Measurements from ENCODE around the gene USP48. TPM values are rescaled to one million over a fixed set of nuclear protein-coding genes. Genes with fewer than 3 reads are reported as not detected.
"Not testable (repeated sequence)": the region's sequence is repeated elsewhere in the genome, so short reads cannot be mapped to it uniquely, and the experiment has no call there.

Gene USP48
- total RNA-seq, 4 donors from 2014 or later: 23.5 to 51.9 (median 39.7) TPM

- H3K4me1 ChIP-seq: peaks cover 0 to 3% (median 0%) of the 10 kb centered on the region in 3 donors
- no peak overlapping the region for H3K4me3 ChIP-seq
- no peaks in the 10 kb centered on the region for H3K27me3 ChIP-seq
- 87 to 88% methylated on average over 9 of the region's 9 CpGs for WGBS, 2 donors
- no peaks in the 10 kb centered on the region for H3K9me3 ChIP-seq
- H3K36me3 ChIP-seq: peaks cover 0 to 96% (median 3%) of the 10 kb centered on the region in 3 donors
- no peak for DNase-seq
- TF ChIP-seq, protein P1, sequence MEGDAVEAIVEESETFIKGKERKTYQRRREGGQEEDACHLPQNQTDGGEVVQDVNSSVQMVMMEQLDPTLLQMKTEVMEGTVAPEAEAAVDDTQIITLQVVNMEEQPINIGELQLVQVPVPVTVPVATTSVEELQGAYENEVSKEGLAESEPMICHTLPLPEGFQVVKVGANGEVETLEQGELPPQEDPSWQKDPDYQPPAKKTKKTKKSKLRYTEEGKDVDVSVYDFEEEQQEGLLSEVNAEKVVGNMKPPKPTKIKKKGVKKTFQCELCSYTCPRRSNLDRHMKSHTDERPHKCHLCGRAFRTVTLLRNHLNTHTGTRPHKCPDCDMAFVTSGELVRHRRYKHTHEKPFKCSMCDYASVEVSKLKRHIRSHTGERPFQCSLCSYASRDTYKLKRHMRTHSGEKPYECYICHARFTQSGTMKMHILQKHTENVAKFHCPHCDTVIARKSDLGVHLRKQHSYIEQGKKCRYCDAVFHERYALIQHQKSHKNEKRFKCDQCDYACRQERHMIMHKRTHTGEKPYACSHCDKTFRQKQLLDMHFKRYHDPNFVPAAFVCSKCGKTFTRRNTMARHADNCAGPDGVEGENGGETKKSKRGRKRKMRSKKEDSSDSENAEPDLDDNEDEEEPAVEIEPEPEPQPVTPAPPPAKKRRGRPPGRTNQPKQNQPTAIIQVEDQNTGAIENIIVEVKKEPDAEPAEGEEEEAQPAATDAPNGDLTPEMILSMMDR (IDR thresholded peaks at IDR 0.05): no peak
- TF ChIP-seq POLR2A (IDR thresholded peaks at IDR 0.05): no peak
- intact Hi-C loops (cut with DNase I): no loop called here
- no peak overlapping the region for H3K27ac ChIP-seq
These were observed 101.5 kb downstream of the USP48 start for GRCh38 chr1:21681426-21681825.

DNA sequence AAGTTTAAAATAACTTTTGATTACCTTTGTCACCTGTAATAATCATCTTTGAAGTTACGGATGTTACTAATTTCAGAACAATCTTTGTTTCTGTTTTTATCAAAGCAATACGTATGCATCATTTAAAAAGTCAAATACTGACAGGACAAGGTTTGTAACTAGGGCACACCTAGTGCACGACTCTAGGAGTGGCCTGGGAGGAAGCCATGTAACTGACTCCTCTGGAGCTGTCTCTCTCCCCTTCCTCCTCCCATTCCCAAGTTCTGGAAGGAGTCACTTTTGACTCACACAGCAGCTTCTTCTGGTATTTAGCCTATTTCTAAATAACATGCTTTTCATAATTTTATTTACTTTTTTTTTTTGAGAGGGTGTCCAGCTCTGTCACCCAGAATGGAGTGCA, 102.0 kb downstream of the USP48 start:
- H3K4me1 ChIP-seq: peaks cover 0 to 7% (median 0%) of the 10 kb centered on the region in 3 donors
- TF ChIP-seq, protein P1 (IDR thresholded peaks at IDR 0.05): no peak
- TF ChIP-seq POLR2A (IDR thresholded peaks at IDR 0.05): no peak
- H3K27me3 ChIP-seq: no peaks in the 10 kb centered on the region
- no peak overlapping the region for H3K27ac ChIP-seq
- no peaks in the 10 kb centered on the region for H3K9me3 ChIP-seq
- H3K4me3 ChIP-seq: no peak overlapping the region
- no peak for DNase-seq
- intact Hi-C loops (cut with DNase I): no loop called here
- H3K36me3 ChIP-seq: peaks cover 0 to 90% (median 3%) of the 10 kb centered on the region in 3 donors
- WGBS, 2 donors: 52 to 62% methylated on average over 3 of the region's 3 CpGs

GRCh38 chr1:21680381-21680780, 102.6 kb downstream of the USP48 start:
- WGBS, 2 donors: 83 to 100% methylated on average over 1 of the region's 1 CpG
- TF ChIP-seq, protein P1 (IDR thresholded peaks at IDR 0.05): no peak
- TF ChIP-seq POLR2A (IDR thresholded peaks at IDR 0.05): no peak
- no peaks in the 10 kb centered on the region for H3K9me3 ChIP-seq
- H3K4me3 ChIP-seq: no peak overlapping the region
- peaks cover 0 to 11% (median 0%) of the 10 kb centered on the region in 3 donors for H3K4me1 ChIP-seq
- H3K36me3 ChIP-seq: peaks cover 0 to 85% (median 3%) of the 10 kb centered on the region in 3 donors
- no peak for DNase-seq
- intact Hi-C loops (cut with DNase I): no loop called here
- H3K27ac ChIP-seq: no peak overlapping the region
- H3K27me3 ChIP-seq: no peaks in the 10 kb centered on the region

- Histone ChIP-seq H3K36me3 (peaks cover 0 to 53% (median 0%) of the 10 kb centered on the region in 3 donors), H3K4me1 (peaks cover 6 to 31% (median 13%) of the 10 kb centered on the region in 3 donors), H3K27ac (no peak overlapping the region), H3K27me3 (no peaks in the 10 kb centered on the region), H3K4me3 (no peak overlapping the region), H3K9me3 (no peaks in the 10 kb centered on the region)
- TF ChIP-seq, protein P1 (IDR thresholded peaks at IDR 0.05): no peak
- TF ChIP-seq POLR2A (IDR thresholded peaks at IDR 0.05): no peak
- intact Hi-C loops (cut with DNase I): no loop called here
- DNase-seq: no peak
- 87 to 89% methylated on average over 5 to 6 of the region's 6 CpGs for WGBS, 2 donors
These were observed 105.8 kb downstream of the USP48 start for GRCh38 chr1:21677168-21677567.

DNA sequence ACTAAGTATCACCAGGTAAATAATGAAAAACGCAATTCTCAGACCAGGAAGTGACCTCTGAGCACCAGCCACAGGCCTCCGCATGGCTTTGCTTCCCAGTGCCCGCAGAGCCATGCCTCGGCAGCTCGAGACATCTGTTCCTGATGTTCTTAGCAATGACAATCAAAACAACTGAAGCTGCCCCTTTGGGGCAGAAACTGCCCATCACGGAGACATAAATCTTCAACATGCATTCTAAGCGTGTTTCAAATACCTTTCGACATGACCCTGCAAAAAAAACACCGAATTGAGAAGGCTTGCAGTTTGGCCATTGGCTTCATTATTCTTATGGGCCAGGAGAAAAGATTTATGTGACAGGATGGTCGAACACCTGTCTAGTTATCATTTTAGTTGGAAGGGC, 108.0 kb downstream of the USP48 start:
- H3K27ac ChIP-seq: no peak overlapping the region
- H3K27me3 ChIP-seq: peaks cover 0 to 13% (median 0%) of the 10 kb centered on the region in 4 donors
- no peak for DNase-seq
- TF ChIP-seq, protein P1 (IDR thresholded peaks at IDR 0.05): no peak
- no peak for TF ChIP-seq POLR2A (IDR thresholded peaks at IDR 0.05)
- H3K9me3 ChIP-seq: no peaks in the 10 kb centered on the region
- intact Hi-C loops (cut with DNase I): no loop called here
- H3K4me3 ChIP-seq: no peak overlapping the region
- peaks cover 6 to 48% (median 16%) of the 10 kb centered on the region in 3 donors for H3K4me1 ChIP-seq
- peaks cover 0 to 31% (median 0%) of the 10 kb centered on the region in 3 donors for H3K36me3 ChIP-seq
- WGBS, 2 donors: 84 to 89% methylated on average over 9 to 10 of the region's 10 CpGs

- DNase-seq; intact Hi-C loops (cut with DNase I); H3K4me3 ChIP-seq; H3K9me3 ChIP-seq: not testable (repeated sequence)
- 78 to 94% methylated on average over 4 to 7 of the region's 7 CpGs for WGBS, 2 donors
- H3K27ac ChIP-seq: peak overlapping the region in 3 of 4 donors; percentile 7 to 29 (median 21)
- H3K27me3 ChIP-seq: peaks cover 1 to 24% (median 2%) of the 10 kb centered on the region in 4 donors
- peaks cover 16 to 59% (median 26%) of the 10 kb centered on the region in 3 donors for H3K4me1 ChIP-seq
- peaks cover 0 to 20% (median 0%) of the 10 kb centered on the region in 3 donors for H3K36me3 ChIP-seq
These were observed 109.1 kb downstream of the USP48 start for GRCh38 chr1:21673853-21674252.

Measured in esophagus squamous epithelium (tissue), 5 donors.